Epithelial cell of esophagus (primary cell): ENCODE data around the gene ASS1.
A peak's percentile ranks its signal among the peaks of the same experiment; 100 is the strongest.

Experiments
- DNase-seq: peaks from one replicate; pipeline ENCODE4 v3.0.0; 2010; ENCODE audit warnings: low read depth
- H3K4me3 ChIP-seq: 2 replicates; pipeline ENCODE4 v1.5.1; 2011; ENCODE audit warnings: mild to moderate bottlenecking, low read length, control low read depth
- TF ChIP-seq, protein P1 (sequence below): IDR thresholded peaks from 2 replicates; pipeline ENCODE4 v1.5.1; 2011; ENCODE audit warnings: low read depth, mild to moderate bottlenecking, low read length, control low read depth, inconsistent platforms; ENCODE audit not compliant: insufficient read depth; ENCODE audit errors: missing control alignments

ASS1 gene

GRCh38 chr9:130539420-130540223 lies 94.9 kb downstream of the ASS1 start:
- peak; percentile 96 for DNase-seq
- TF ChIP-seq, protein P1, sequence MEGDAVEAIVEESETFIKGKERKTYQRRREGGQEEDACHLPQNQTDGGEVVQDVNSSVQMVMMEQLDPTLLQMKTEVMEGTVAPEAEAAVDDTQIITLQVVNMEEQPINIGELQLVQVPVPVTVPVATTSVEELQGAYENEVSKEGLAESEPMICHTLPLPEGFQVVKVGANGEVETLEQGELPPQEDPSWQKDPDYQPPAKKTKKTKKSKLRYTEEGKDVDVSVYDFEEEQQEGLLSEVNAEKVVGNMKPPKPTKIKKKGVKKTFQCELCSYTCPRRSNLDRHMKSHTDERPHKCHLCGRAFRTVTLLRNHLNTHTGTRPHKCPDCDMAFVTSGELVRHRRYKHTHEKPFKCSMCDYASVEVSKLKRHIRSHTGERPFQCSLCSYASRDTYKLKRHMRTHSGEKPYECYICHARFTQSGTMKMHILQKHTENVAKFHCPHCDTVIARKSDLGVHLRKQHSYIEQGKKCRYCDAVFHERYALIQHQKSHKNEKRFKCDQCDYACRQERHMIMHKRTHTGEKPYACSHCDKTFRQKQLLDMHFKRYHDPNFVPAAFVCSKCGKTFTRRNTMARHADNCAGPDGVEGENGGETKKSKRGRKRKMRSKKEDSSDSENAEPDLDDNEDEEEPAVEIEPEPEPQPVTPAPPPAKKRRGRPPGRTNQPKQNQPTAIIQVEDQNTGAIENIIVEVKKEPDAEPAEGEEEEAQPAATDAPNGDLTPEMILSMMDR: no peak
- H3K4me3 ChIP-seq: no peak overlapping the region

- peak; percentile 56 for DNase-seq
- TF ChIP-seq, protein P1: no peak
- H3K4me3 ChIP-seq: no peak overlapping the region
Measured at GRCh38 chr9:130541533-130541932, 96.8 kb downstream of the ASS1 start.

- no peak for DNase-seq
- H3K4me3 ChIP-seq: no peak overlapping the region
- TF ChIP-seq, protein P1: no peak
Measured at GRCh38 chr9:130542038-130542437, 97.3 kb downstream of the ASS1 start.

DNA sequence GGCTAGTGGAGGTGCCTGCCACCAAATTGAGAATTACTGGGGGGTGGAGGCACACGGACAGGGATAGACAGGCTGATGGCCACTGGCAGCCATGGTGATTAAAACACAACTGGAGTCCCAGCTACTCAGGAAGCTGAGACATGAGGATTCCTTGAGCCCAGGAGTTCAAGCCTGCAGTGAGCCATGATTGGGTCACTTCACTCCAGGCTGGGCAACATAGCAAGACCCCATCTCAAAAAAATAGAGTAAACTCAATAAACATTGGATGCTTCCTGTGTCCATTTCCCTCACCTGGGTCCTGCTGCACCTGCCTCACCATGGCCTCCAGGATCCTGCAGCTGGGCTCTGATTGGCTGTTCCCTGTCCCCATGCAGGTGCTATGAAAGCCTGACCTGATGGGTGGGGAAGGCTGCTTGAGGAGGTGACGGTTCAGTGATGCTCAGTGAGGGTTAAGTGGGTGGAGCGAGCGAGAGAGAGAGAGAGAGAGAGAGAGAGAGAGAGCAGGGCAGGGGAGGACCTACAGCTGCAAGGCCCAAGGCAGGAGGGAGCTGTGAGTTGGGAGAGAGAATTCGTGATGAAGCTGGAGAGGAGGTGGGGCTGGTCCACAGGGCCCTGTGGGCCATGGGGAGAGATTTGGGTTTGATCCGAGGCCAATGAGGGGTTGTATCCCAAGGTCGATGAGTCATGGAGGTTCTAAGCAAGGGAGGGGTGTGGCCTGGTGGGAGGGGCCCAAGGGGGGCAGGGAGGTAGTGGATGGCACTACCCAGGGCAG lies 97.9 kb downstream of the ASS1 start:
- H3K4me3 ChIP-seq: no peak overlapping the region
- TF ChIP-seq, protein P1: no peak
- DNase-seq: peak; percentile 23

DNA sequence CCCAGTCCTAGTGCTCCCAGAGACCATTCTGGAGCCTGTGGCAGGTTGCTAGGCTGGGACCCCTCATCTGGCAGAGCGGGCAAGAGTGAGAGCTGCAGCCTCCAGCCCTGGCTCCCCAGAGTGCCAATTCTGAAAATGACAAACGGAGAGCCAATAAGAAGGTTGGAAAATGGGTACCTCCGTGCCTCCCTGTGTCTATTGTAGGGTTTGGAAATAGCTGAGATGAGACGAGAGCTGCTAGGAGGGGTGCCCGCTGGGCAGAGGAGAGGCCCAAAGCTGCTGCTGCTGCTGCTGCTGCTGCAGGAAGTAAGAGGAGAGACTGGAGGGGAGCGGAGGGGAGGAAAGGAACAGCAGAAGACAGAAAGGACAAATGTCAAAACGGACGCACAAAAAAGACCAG lies 98.6 kb downstream of the ASS1 start:
- TF ChIP-seq, protein P1: no peak

GRCh38 chr9:130543859-130544258 lies 99.1 kb downstream of the ASS1 start:
- TF ChIP-seq, protein P1: no peak
- DNase-seq: no peak
- no peak overlapping the region for H3K4me3 ChIP-seq

More for the DNA sequence above, 98.6 kb downstream of the ASS1 start:
- DNase-seq: no peak
- H3K4me3 ChIP-seq: no peak overlapping the region
